Measurements from ENCODE around the gene CACNA1H.
A peak's percentile ranks its signal among the peaks of the same experiment; 100 is the strongest.

CACNA1H gene

GRCh38 chr16:1159325-1159972 lies 6.5 kb downstream of the CACNA1H start:
- no peak for DNase-seq

DNA sequence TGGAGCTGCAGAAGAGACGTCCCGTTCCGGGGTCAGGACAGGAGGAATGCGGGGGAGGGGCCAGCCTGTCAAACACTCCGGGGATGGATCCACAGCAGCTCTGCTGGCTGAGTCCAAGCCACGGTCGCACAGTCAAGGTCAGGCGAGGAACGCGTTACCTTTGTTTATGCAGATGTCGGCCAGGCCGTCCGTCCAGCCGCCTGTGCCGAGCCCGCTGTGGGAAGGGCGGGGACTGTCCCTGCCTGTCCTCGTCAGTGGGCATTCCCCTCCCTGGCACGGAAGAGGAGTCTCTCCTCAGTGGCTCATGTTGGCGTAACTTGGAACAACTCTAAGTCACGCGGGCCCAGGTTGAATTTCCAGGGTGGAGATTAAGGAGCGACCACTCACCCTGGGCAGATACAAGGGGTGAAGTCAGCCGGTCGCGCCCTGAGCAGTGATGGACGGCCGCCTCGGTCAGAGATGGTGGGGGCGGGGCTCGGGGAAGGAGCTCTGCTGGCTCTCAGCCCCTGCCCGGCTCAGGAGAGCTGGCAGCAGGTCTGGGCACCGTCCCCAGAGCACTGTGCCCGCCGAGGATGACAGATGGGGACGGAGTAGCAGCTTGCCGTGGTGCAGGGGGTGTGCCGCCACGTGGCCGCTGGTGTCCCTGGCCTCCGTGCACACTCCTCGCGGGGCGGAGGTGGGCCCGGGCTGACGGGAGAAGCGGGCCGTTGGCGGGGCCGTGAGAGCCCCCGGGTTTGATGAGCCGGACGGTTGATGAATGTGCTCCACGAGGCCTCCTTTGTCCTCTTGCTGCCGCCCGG lies 7.3 kb downstream of the CACNA1H start:
- peak; percentile 82 to 85 for DNase-seq

GRCh38 chr16:1160773-1161348 lies 8.0 kb downstream of the CACNA1H start:
- DNase-seq = no peak

DNA sequence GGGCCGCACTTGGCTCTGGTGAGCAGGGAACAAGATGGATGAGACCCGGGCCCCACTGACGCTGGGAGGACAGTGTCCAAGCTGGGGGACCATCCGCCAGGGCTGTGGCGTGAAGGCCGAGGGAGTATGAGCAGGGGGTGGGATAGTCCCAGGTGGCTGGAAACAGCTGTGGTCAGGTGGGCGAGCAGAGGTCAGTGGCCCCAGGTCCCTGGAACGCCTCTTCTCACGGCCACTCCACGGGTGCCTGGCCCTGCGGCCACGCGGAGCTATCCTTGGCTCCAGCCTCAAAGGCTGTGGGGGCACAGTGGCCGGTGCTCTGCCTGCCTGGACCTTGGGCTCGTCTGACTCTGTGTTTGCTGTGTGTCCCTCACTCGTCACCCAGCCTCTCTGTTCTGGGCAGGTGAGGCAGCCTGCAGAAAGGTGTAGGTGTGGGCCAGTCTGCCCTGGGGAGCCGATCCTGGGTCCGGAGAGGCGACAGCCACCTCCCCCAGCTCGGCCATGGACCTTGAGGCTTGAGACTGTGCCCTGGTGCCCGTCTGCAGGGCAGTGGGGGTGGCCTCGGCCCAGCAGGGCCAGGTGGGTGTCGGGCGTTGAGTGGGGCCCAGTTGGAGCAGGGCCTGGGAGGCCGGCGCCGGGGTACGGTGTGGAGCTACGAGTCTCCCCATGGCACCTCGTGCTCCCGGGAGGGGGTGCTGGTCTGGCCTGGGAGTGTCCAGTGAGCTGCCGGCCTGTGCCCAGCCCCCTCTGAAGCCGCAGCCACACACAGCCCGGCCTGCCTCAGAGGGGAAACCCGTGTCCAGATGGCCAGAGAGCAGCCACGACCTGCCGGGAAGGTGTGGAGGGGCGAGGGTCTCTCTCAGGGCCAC lies 10.0 kb downstream of the CACNA1H start:
- no peak for DNase-seq

GRCh38 chr16:1163567-1164055 lies 10.7 kb downstream of the CACNA1H start:
- no peak for DNase-seq

- DNase-seq = no peak
Observed at GRCh38 chr16:1164382-1164781, 11.5 kb downstream of the CACNA1H start.

DNA sequence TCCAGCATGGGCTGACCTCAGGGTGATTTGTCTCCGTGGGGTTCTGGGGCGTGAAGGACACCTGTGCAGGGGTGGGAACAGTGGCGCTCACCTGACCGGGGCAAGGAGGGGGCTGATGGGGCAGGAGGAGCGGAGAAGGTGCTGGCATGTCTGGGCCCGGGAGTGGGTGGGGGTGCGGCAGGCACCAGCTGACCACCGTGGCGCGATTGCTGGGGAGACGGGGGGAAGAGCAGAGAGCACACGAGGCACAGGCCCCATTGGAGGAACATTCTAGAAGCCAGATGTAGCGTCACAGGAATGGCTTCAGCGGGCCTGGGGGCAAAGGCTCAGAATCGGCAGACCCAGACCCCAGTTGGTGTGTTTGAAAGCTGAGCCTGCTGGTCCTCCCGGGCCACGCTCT lies 12.1 kb downstream of the CACNA1H start:
- DNase-seq = no peak

DNA sequence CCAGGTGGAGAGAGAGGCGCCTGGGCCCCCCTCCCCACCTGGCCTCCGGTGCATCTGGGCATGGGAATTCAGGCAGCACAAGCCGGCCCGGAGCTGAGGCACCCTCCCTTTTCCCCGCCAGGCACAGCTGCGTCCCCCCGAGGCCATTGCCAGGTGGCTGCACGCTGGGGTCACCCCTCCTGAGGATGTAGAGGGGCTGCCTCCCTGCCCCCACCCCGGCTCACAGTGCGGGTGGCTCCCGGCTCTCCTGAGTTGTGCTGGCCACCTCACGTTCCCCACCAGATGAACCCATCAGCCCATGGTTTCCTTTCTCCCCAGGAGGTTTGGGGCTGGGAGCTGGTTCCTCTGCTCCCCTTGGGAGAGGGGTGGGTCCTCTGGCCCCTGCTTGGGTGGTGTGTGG lies 12.6 kb downstream of the CACNA1H start:
- DNase-seq = no peak

- peak in 1 of 2 experiments; percentile 16 for DNase-seq
Observed at GRCh38 chr16:1167276-1168107, 14.6 kb downstream of the CACNA1H start.

- DNase-seq = no peak
Observed at GRCh38 chr16:1168837-1169236, 15.9 kb downstream of the CACNA1H start.

DNA sequence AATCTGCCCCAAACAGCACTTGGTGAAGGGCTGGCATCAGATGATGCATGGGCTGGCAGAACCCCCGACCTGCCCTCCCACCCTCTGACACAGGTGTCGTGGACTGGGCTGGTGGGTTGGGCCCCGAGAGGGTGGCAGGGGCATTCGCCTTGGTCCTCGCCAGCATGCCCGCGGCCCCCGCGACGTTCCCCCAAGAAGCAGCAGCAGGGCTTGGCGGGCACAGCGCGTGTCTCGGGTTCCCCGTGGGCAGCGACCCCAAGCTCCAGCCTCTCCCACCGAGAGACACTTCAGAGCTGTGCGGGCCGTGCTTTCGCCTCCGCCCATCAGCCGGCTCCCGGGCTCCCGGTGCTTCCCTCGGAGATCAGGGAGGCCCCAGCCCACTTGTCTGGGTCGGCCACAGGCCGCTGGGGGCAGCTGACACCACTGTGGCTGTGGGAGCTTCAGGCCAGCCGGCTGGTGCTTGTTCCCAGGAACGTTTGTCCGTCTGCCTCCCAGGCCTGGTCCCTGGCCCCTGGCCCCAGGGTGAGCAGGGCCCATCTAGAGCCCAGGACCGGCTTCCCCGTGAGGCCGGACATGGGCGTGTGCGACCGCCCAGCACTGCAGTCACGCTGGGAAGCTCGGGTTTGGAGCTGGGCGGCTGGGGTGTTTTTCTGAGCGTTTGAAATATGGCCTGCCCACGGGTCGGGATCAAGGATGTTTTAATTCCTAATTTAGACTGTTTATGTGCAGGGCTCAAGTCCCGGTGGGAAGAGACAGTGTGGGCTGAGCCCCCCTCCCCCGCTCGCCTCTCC lies 16.6 kb downstream of the CACNA1H start:
- DNase-seq = no peak

DNA sequence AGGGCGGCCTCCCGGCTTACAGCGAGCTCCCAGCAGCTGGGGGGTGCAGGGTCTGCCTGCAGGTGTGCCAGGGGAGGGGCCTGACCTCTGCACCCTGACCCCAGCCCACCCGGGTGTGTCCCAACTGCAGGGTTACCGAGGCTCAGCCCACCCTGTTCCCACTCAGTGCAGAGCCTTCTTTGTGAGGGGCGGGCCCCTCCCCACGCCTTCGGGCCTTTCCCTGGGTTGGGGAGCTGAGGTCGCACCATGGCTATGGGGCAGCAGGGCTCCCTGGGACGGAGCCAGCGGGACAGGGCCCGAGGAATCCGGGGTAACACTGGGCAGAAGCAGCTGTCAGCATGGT lies 17.1 kb downstream of the CACNA1H start:
- DNase-seq = no peak

DNA sequence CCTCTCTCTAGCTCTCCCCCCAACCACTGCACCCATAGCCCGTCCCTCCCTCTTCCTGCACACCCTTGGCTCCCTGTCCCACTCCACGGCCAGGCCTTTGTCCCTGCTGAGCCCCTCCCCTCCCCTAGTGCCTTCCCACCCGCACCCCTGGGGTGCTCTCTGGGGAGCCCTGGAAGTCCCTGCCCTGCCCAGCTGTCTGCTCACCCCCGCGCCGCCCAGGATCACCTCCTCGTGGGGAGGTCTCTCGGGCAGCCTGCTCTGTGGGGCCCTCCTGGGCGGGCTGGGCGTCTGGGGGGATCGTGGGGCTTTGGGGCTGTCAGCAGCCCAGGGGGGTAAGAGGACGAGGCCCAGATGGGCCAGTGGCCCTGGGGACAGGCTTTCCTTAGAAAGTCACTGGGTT lies 18.1 kb downstream of the CACNA1H start:
- no peak for DNase-seq

DNA sequence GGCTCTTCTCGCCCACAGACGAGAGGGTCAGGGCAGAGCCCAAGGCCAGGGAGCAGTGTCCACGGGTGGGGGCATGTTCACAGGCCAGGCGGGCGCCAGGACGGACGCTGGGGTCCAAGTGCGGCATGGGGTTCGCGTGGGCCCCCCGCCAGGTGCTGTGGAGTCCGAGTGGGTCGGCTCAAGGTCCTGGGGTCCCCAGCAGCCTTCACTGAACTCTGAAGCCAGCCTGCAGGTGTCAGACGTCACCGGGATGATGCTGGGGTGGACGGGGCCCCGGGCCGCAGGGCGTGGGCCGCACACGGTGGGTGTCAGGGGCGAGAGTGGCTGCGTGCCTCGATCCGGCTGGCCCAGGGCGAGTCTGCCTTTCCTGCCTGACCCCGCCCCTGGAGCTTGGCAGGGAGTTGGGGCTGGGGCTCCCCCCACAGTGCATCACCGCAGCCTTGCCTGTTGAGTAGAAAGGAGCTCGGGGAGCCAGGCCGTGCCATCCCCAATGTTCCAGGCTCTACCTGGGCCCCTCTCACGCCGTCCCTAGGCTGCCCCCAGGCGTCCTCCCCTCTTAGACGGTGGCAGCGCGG lies 19.0 kb downstream of the CACNA1H start:
- DNase-seq = no peak

- no peak for DNase-seq
Observed at GRCh38 chr16:1172651-1173050, 19.7 kb downstream of the CACNA1H start.

DNA sequence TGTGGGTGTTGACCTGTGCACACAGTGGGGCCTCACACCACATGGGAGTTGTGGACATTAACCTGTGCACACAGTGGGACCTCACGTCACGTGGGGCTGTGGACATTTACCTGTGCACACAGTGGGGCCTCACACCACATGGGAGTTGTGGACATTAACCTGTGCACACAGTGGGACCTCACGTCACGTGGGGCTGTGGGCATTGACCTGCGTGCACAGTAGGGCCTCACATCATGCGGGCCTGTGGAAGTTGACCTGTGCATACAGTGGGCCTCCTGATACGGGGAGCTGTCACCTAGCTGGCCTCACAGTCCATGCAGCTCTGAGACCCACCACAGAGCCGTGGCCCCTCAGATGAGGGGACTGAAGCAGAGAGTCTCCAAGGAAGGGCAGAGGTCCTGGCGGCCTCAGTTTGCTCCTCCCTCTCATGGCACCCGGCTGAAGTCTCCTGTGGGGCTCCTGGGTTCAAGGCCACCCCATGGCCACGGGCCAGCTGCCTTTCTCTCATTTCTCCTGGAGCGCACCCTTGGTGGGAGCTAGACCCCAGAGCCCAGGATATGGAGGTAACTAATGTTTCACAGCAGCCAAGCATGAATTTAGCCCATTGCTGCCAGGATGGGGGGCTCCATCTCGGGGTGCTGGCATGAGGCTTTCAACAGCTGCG lies 21.0 kb downstream of the CACNA1H start:
- DNase-seq = no peak

GRCh38 chr16:1174477-1175357 lies 21.8 kb downstream of the CACNA1H start:
- no peak for DNase-seq

DNA sequence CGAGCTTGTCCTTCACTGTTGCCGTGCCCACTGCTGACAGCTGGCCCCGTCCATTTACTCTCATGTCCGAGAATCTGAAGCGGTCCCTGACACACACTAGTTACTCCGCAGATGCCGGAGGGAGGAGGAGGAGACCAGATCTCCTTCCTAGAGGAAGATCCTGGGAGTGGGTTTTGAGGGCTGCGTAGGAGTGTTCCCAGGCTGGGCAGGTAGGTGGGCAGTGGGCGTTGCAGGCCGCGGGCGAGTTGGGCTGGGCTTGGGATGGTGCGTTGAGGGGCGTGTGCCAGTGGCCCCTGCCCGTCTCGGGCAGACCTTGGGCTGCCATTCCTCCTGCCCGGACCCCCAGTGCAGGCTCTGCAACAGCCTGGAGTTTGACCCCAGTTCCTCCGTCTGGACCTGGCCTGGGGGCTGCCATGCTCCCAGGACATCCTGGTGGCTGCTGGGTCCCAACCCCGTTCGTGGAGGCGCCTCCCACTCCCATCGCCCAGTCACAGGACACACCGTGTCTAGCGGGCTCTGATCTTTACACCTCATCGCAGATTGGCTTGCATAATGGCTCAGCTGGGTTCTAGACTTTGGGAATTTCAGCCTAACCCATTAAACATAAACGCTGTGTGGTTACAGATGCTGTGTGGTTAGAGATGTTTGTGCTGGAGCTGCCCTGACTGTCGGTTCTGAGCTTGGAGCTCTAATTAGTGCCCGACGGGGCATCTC lies 22.8 kb downstream of the CACNA1H start:
- no peak for DNase-seq
